Spleen (tissue), 11 donors: Measurements from ENCODE around the gene MYEOV. TPM values are rescaled to one million over a fixed set of nuclear protein-coding genes. Genes with fewer than 3 reads are reported as not detected.
A peak's percentile ranks its signal among the peaks of the same experiment; 100 is the strongest.

ENCODE experiments used
- DNase-seq: peaks from one replicate; pipeline ENCODE4 v3.0.0-alpha.2; 2020
- H3K27ac ChIP-seq, 8 donors: fragments of 200-600 bp; sonication (generic) in 7 of 8; 1 replicate in 4 of 8; 2 replicates in 4 of 8; pipeline versions ENCODE4 v1.5.0 to v1.8.0; 2016 to 2021; ENCODE audit warnings: inconsistent platforms in 4 of 8, mild to moderate bottlenecking in 4 of 8, moderate library complexity in 1 of 8
- H3K27me3 ChIP-seq, 7 donors: fragments of 200-600 bp; sonication (generic) in 6 of 7; replicated peaks in 1 of 7; 1 replicate in 4 of 7; 2 replicates in 3 of 7; pipeline versions ENCODE4 v1.5.0 to v1.8.0; 2016 to 2021; ENCODE audit warnings: inconsistent platforms in 3 of 7, mild to moderate bottlenecking in 1 of 7
- H3K36me3 ChIP-seq, 6 donors: fragments of 200-600 bp; sonication (generic) in 5 of 6; 1 replicate in 4 of 6; 2 replicates in 2 of 6; pipeline versions ENCODE4 v1.5.0 to v1.8.0; 2016 to 2021; ENCODE audit warnings: inconsistent platforms in 2 of 6
- H3K4me1 ChIP-seq, 6 donors: fragments of 200-600 bp; sonication (generic) in 5 of 6; 1 replicate in 3 of 6; 2 replicates in 3 of 6; pipeline versions ENCODE4 v1.5.0 to v1.8.0; 2016 to 2021; ENCODE audit warnings: inconsistent platforms in 3 of 6
- H3K4me3 ChIP-seq, 8 donors: fragments of 200-600 bp; sonication (generic) in 7 of 8; 1 replicate in 4 of 8; 2 replicates in 4 of 8; pipeline versions ENCODE4 v1.5.0 to v1.8.0; 2016 to 2021; ENCODE audit warnings: inconsistent platforms in 4 of 8, mild to moderate bottlenecking in 4 of 8, moderate library complexity in 2 of 8
- H3K9me3 ChIP-seq, 8 donors: fragments of 200-600 bp; sonication (generic) in 7 of 8; 1 replicate in 4 of 8; 2 replicates in 4 of 8; pipeline versions ENCODE4 v1.5.0 to v1.8.0; 2016 to 2021; ENCODE audit warnings: inconsistent platforms in 4 of 8
- POLR2A ChIP-seq, 3 donors: fragments of 450-650 bp; IDR thresholded peaks; one replicate each; pipeline ENCODE4 v1.5.1; 2017; ENCODE audit warnings: antibody characterized with exemption in 3 of 3, mild to moderate bottlenecking in 1 of 3
- POLR2AphosphoS5 ChIP-seq, 3 donors: sonication (generic); formaldehyde crosslinking; IDR thresholded peaks; one replicate each; pipeline ENCODE4 v1.5.1; 2017; ENCODE audit warnings: antibody characterized with exemption in 3 of 3
- WGBS, 5 donors: extraction: QIAGEN DNeasy Blood & Tissue Kit in 3 of 5; methylation state at CpG; one replicate each; pipeline versions ENCODE4 v1.1.5 to v1.1.7; 2013 to 2018; 5-methylcytosine and 5-hydroxymethylcytosine counted together
- intact Hi-C: fragments of 100-400 bp; cut with DNase I; formaldehyde crosslinking; loops from one replicate; pipeline ENCODE4 v1.15.0; 2023; ENCODE audit warnings: low total_unique reads
- polyA plus RNA-seq, 3 donors: library from polyadenylated mRNA; stranded (reverse); fragments of 200-250 nt; gene quantifications; one replicate each; pipeline ENCODE4 v1.2.1, GENCODE V29; 2013
- total RNA-seq, 7 donors: library from RNA; depleted of rRNA in 3 of 7; stranded (reverse); fragments of >200 nt in 3 of 7; fragmentation: NEBNext Ultra II Directional in 4 of 7; extraction: Animal tissue kit (Norgen Biotek cat#: 25700) in 4 of 7; gene quantifications; one replicate each; pipeline versions ENCODE4 v1.1.0 to v1.2.1, GENCODE V29; 2016 to 2021
- TF ChIP-seq, protein P1 (sequence below), 11 experiments: fragments of 200-600 bp in 7 of 11; fragments of 450-650 bp in 4 of 11; sonication (generic) in 4 of 11; IDR thresholded peaks in 8 of 11; conservative IDR thresholded peaks in 3 of 11; 1 replicate in 7 of 11; 2 replicates in 4 of 11; pipeline versions ENCODE4 v1.4.0 to v1.8.0; 2016 to 2021; ENCODE audit warnings: antibody characterized with exemption in 11 of 11, inconsistent platforms in 4 of 11, mild to moderate bottlenecking in 1 of 11
- donor health status: healthy with polysubstance abuse.
- donor health status: DM: no; HTN: no; CAD: no; lungs with moderate emphysema.
- donor health status: DM: no; HTN: no; CAD: no.
- donor health status: Bipolar disorder and iron deficiency.
- donor health status: healthy.
- donor health status: DM: no; HTN: no; CAD: no.
- donor health status: DM: yes; HTN: yes; CAD: no.

MYEOV gene
- total and polyA plus RNA-seq, 10 donors = 0.06 to 1.4 (median 0.47) TPM; not detected in 2

GRCh38 chr11:69294571-69295078, 670 bp downstream of the MYEOV start:
- H3K36me3 ChIP-seq = no peaks in the 10 kb centered on the region
- intact Hi-C loops = loop anchor here (5.0 kb wide), 1 partner anchor 348 kb away; the partner anchor contains the start of gene CCND1
- no peaks in the 10 kb centered on the region for H3K27me3 ChIP-seq
- H3K9me3 ChIP-seq = peaks cover 0 to 2% (median 0%) of the 10 kb centered on the region in 8 donors
- peak; percentile 71 for DNase-seq
- peak overlapping the region in 1 of 8 donors; percentile 30 for H3K27ac ChIP-seq
- H3K4me1 ChIP-seq = peaks cover 33 to 78% (median 66%) of the 10 kb centered on the region in 6 donors
- 81 to 93% (median 86%) methylated on average over 3 to 8 of the region's 8 CpGs for WGBS, 5 donors
- no peak overlapping the region for H3K4me3 ChIP-seq
- TF ChIP-seq POLR2A (IDR thresholded peaks at IDR 0.05) (no peak), POLR2AphosphoS5 (IDR thresholded peaks at IDR 0.05) (no peak)
- TF ChIP-seq, protein P1, sequence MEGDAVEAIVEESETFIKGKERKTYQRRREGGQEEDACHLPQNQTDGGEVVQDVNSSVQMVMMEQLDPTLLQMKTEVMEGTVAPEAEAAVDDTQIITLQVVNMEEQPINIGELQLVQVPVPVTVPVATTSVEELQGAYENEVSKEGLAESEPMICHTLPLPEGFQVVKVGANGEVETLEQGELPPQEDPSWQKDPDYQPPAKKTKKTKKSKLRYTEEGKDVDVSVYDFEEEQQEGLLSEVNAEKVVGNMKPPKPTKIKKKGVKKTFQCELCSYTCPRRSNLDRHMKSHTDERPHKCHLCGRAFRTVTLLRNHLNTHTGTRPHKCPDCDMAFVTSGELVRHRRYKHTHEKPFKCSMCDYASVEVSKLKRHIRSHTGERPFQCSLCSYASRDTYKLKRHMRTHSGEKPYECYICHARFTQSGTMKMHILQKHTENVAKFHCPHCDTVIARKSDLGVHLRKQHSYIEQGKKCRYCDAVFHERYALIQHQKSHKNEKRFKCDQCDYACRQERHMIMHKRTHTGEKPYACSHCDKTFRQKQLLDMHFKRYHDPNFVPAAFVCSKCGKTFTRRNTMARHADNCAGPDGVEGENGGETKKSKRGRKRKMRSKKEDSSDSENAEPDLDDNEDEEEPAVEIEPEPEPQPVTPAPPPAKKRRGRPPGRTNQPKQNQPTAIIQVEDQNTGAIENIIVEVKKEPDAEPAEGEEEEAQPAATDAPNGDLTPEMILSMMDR (IDR thresholded peaks at IDR 0.05 in 8 of 11, conservative IDR thresholded peaks at IDR 0.05 in 3 of 11) = no peak

GRCh38 chr11:69295079-69295994, 1.4 kb downstream of the MYEOV start:
- intact Hi-C loops = no loop called here
- DNase-seq = peak; percentile 75
- H3K27ac ChIP-seq = peak overlapping the region in 2 of 8 donors; percentile 88

GRCh38 chr11:69295995-69296889, 2.3 kb downstream of the MYEOV start:
- Histone ChIP-seq H3K27ac (peak overlapping the region; percentile 72 to 88 (median 86)), H3K9me3 (peaks cover 0 to 2% (median 0%) of the 10 kb centered on the region in 8 donors), H3K36me3 (no peaks in the 10 kb centered on the region), H3K4me3 (peak overlapping the region in 4 of 8 donors; percentile 23 to 64 (median 30)), H3K4me1 (peaks cover 33 to 91% (median 72%) of the 10 kb centered on the region in 6 donors), H3K27me3 (no peaks in the 10 kb centered on the region)
- TF ChIP-seq POLR2A (IDR thresholded peaks at IDR 0.05) (no peak), POLR2AphosphoS5 (IDR thresholded peaks at IDR 0.05) (peak in 2 of 3 donors; percentile 5 to 38)
- intact Hi-C loops = no loop called here
- DNase-seq = peak; percentile 86
- WGBS, 5 donors = 47 to 71% (median 62%) methylated on average over 14 to 18 of the region's 18 CpGs

More at GRCh38 chr11:69295079-69295994, 1.4 kb downstream of the MYEOV start:
- Histone ChIP-seq H3K27me3 (no peaks in the 10 kb centered on the region), H3K4me1 (peaks cover 33 to 85% (median 72%) of the 10 kb centered on the region in 6 donors), H3K4me3 (no peak overlapping the region), H3K36me3 (no peaks in the 10 kb centered on the region), H3K9me3 (peaks cover 0 to 2% (median 0%) of the 10 kb centered on the region in 8 donors)
- TF ChIP-seq, protein P1 (IDR thresholded peaks at IDR 0.05 in 8 of 11, conservative IDR thresholded peaks at IDR 0.05 in 3 of 11) = no peak
- TF ChIP-seq POLR2A (IDR thresholded peaks at IDR 0.05) = no peak
- TF ChIP-seq POLR2AphosphoS5 (IDR thresholded peaks at IDR 0.05) = no peak
- 86 to 91% (median 89%) methylated on average over 28 to 31 of the region's 31 CpGs for WGBS, 5 donors
